SK-N-SH treated with all-trans-retinoic acid at 6 μM for 48 hours (cell line): ENCODE results near the gene FNDC7.

Experiments
- ATAC-seq: fragments of 200-7000 bp; cut with Tn5 transposase; 3 replicates; pipeline ENCODE4 v1.9.1; 2020; ENCODE audit warnings: mild to moderate bottlenecking, moderate library complexity
- ARNTL ChIP-seq: fragments of 450-650 bp; formaldehyde crosslinking; IDR thresholded peaks from 2 replicates; pipeline ENCODE4 v1.5.0; 2020; ENCODE audit warnings: low read depth, mild to moderate bottlenecking, moderate library complexity, borderline replicate concordance
- BACH2 ChIP-seq: fragments of 250-450 bp; sonication (Bioruptor Pico); IDR thresholded peaks from 2 replicates; pipeline ENCODE4 v1.9.0; 2021; ENCODE audit warnings: mild to moderate bottlenecking, borderline replicate concordance
- CREB5 ChIP-seq: fragments of 250-450 bp; sonication (Bioruptor Pico); IDR thresholded peaks from 2 replicates; pipeline ENCODE4 v1.5.1; 2020; ENCODE audit warnings: low read depth, mild to moderate bottlenecking, moderate library complexity
- CSDC2 ChIP-seq: fragments of 250-450 bp; sonication (Bioruptor Pico); IDR thresholded peaks from 2 replicates; pipeline ENCODE4 v1.5.0; 2020; ENCODE audit warnings: mild to moderate bottlenecking, moderate library complexity
- CSRNP3 ChIP-seq: fragments of 250-450 bp; sonication (Bioruptor Pico); IDR thresholded peaks from 2 replicates; pipeline ENCODE4 v1.5.1; 2021; ENCODE audit warnings: mild to moderate bottlenecking, moderate library complexity
- ESRRG ChIP-seq: fragments of 250-450 bp; sonication (Bioruptor Pico); IDR thresholded peaks from 2 replicates; pipeline ENCODE4 v1.6.1; 2021; ENCODE audit warnings: mild to moderate bottlenecking
- GLIS3 ChIP-seq: fragments of 250-450 bp; sonication (Bioruptor Pico); IDR thresholded peaks from 2 replicates; pipeline ENCODE4 v1.5.0; 2020; ENCODE audit warnings: mild to moderate bottlenecking, moderate library complexity
- ISL1 ChIP-seq: fragments of 250-450 bp; sonication (Bioruptor Pico); IDR thresholded peaks from 2 replicates; pipeline ENCODE4 v2.1.2; 2022; ENCODE audit warnings: mild to moderate bottlenecking, moderate library complexity
- OSR1 ChIP-seq: fragments of 250-450 bp; sonication (Bioruptor Pico); IDR thresholded peaks from 2 replicates; pipeline ENCODE4 v1.8.0; 2022; ENCODE audit warnings: moderate library complexity, mild to moderate bottlenecking, inconsistent platforms
- PATZ1 ChIP-seq: fragments of 250-450 bp; sonication (Bioruptor Pico); IDR thresholded peaks from 2 replicates; pipeline ENCODE4 v1.8.0; 2020; ENCODE audit warnings: mild to moderate bottlenecking, moderate library complexity, borderline replicate concordance
- PPARA ChIP-seq: fragments of 250-450 bp; sonication (Bioruptor Pico); IDR thresholded peaks from 2 replicates; pipeline ENCODE4 v1.5.0; 2020; ENCODE audit warnings: mild to moderate bottlenecking, borderline replicate concordance
- RARB ChIP-seq: fragments of 250-450 bp; sonication (Bioruptor Pico); IDR thresholded peaks from 2 replicates; pipeline ENCODE4 v1.8.0; 2021; ENCODE audit warnings: mild to moderate bottlenecking, moderate library complexity
- SNAI2 ChIP-seq: fragments of 250-450 bp; sonication (Bioruptor Pico); IDR thresholded peaks from 2 replicates; pipeline ENCODE4 v1.5.0; 2020; ENCODE audit warnings: mild to moderate bottlenecking, moderate library complexity
- TSHZ2 ChIP-seq: fragments of 250-450 bp; sonication (Bioruptor Pico); IDR thresholded peaks from 2 replicates; pipeline ENCODE4 v1.5.0; 2020; ENCODE audit warnings: mild to moderate bottlenecking, moderate library complexity
- ZC3H10 ChIP-seq: fragments of 250-450 bp; sonication (Bioruptor Pico); IDR thresholded peaks from 2 replicates; pipeline ENCODE4 v1.5.1; 2021; ENCODE audit warnings: mild to moderate bottlenecking, moderate library complexity
- ZFP3 ChIP-seq: fragments of 250-450 bp; sonication (Bioruptor Pico); IDR thresholded peaks from 2 replicates; pipeline ENCODE4 v1.5.0; 2020; ENCODE audit warnings: mild to moderate bottlenecking, moderate library complexity
- ZFP30 ChIP-seq: fragments of 450-650 bp; formaldehyde crosslinking; IDR thresholded peaks from 2 replicates; pipeline ENCODE4 v1.5.0; 2022; ENCODE audit warnings: mild to moderate bottlenecking, moderate library complexity
- ZNF565 ChIP-seq: fragments of 450-650 bp; formaldehyde crosslinking; conservative IDR thresholded peaks from 2 replicates; pipeline ENCODE4 v1.5.0; 2020; ENCODE audit warnings: low read depth, mild to moderate bottlenecking, moderate library complexity
- ZNF70 ChIP-seq: fragments of 450-650 bp; formaldehyde crosslinking; IDR thresholded peaks from 2 replicates; pipeline ENCODE4 v1.5.0; 2020; ENCODE audit warnings: mild to moderate bottlenecking, moderate library complexity
- ZNF8 ChIP-seq: fragments of 450-650 bp; formaldehyde crosslinking; IDR thresholded peaks from 2 replicates; pipeline ENCODE4 v1.5.0; 2020; ENCODE audit warnings: mild to moderate bottlenecking, moderate library complexity

The FNDC7 gene

GRCh38 chr1:108717774-108718316, 5.1 kb downstream of the FNDC7 start:
- TF ChIP-seq CREB5 (CRISPR knock-in tag) (no peak), PATZ1 (CRISPR knock-in tag) (no peak), RARB (CRISPR knock-in tag) (no peak), SNAI2 (CRISPR knock-in tag) (no peak), PPARA (CRISPR knock-in tag) (no peak), ZNF565 (CRISPR knock-in tag) (no peak), ZFP30 (no peak), ESRRG (CRISPR knock-in tag) (no peak), CSDC2 (CRISPR knock-in tag) (no peak), TSHZ2 (CRISPR knock-in tag) (no peak), ARNTL (CRISPR knock-in tag) (no peak), ZFP3 (no peak), CSRNP3 (no peak), GLIS3 (no peak), BACH2 (no peak), ZC3H10 (CRISPR knock-in tag) (no peak)
- ATAC-seq = no peak

- peak; percentile 13; the same call in 2 of the 3 replicates for ATAC-seq
- TF ChIP-seq ZNF8 (CRISPR knock-in tag) (no peak), ISL1 (CRISPR knock-in tag) (no peak), BACH2 (no peak), RARB (CRISPR knock-in tag) (no peak), ZC3H10 (CRISPR knock-in tag) (no peak), CREB5 (CRISPR knock-in tag) (no peak), CSRNP3 (no peak), OSR1 (no peak), ESRRG (CRISPR knock-in tag) (no peak), ARNTL (CRISPR knock-in tag) (no peak), PPARA (CRISPR knock-in tag) (no peak), CSDC2 (CRISPR knock-in tag) (no peak), ZNF565 (CRISPR knock-in tag) (no peak), GLIS3 (no peak), ZNF70 (CRISPR knock-in tag) (no peak), ZFP30 (no peak)
Measured at GRCh38 chr1:108718927-108719655, 6.4 kb downstream of the FNDC7 start.
